AG04450 (cell line): ENCODE measurements around the gene CLDN14. TPM values are rescaled to one million over a fixed set of nuclear protein-coding genes. Genes with fewer than 3 reads are reported as not detected.

Experiments used
- CTCF ChIA-PET: fragments of 300-600, 350-600 bp; formaldehyde crosslinking; extraction: SDS; loops from one replicate; lab custom pipeline; 2022; ENCODE audit warnings: antibody characterized with exemption, inconsistent platforms; lab: Charles Lee
- POLR2A ChIA-PET: fragments of 350-600 bp; formaldehyde crosslinking; extraction: SDS; loops from one replicate; lab custom pipeline; 2021; ENCODE audit warnings: antibody characterized with exemption, inconsistent platforms; lab: Yijun Ruan, JAX
- DNase-seq: peaks from one replicate; pipeline ENCODE4 v3.0.0-alpha.2; 2011; ENCODE audit warnings: low read depth, low spot score
- H3K27ac ChIP-seq: one replicate; pipeline ENCODE4 v1.5.1; 2012; ENCODE audit warnings: low read depth, low read length, control low read depth
- H3K27me3 ChIP-seq: one replicate; pipeline ENCODE4 v1.6.0; 2012; ENCODE audit warnings: low read length; ENCODE audit not compliant: control insufficient read depth, insufficient read depth
- H3K4me3 ChIP-seq: 2 replicates; pipeline ENCODE4 v1.5.1; 2011; ENCODE audit warnings: mild to moderate bottlenecking, low read depth, low read length, control low read depth
- H3K9me3 ChIP-seq: 2 replicates; pipeline ENCODE4 v1.5.1; 2012; ENCODE audit warnings: low read length; ENCODE audit not compliant: control insufficient read depth, insufficient read depth
- polyA plus RNA-seq: library from polyadenylated mRNA; depleted of rRNA; stranded (reverse); fragments of >200 nt; gene quantifications from 2 replicates; pipeline ENCODE4 v1.2.3, GENCODE V29; 2011
- TF ChIP-seq, protein P1 (sequence below): IDR thresholded peaks from 2 replicates; pipeline ENCODE4 v1.5.1; 2011; ENCODE audit warnings: low read depth, low read length, control low read depth, inconsistent platforms

The CLDN14 gene
- polyA plus RNA-seq, 1 experiment, result not detected

DNA sequence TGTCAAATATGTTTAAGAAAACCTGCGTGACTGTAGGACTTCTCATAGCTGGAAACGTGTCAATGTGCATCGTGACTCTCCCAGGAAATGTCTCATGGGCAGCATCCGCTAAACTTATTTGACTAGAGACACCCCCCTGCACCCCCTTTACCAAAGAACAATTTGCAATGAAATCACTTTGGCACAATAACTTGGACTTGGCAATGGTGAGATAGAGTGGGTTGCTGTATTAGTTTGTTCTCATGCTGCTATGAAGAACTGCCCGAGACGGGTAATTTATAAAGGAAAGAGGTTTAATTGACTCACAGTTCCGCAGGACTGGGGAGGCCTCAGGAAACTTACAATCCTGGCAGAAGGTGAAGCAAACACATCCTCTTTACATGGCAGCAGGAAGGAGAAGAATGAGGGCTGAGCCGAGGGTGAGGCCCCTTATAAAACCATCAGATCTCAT is 13.8 kb downstream of the CLDN14 start:
- POLR2A ChIA-PET, result no interaction called here
- H3K27me3 ChIP-seq, result no peaks in the 10 kb centered on the region
- H3K4me3 ChIP-seq, result no peak overlapping the region
- H3K9me3 ChIP-seq, result peaks cover 7% of the 10 kb centered on the region
- TF ChIP-seq, protein P1, sequence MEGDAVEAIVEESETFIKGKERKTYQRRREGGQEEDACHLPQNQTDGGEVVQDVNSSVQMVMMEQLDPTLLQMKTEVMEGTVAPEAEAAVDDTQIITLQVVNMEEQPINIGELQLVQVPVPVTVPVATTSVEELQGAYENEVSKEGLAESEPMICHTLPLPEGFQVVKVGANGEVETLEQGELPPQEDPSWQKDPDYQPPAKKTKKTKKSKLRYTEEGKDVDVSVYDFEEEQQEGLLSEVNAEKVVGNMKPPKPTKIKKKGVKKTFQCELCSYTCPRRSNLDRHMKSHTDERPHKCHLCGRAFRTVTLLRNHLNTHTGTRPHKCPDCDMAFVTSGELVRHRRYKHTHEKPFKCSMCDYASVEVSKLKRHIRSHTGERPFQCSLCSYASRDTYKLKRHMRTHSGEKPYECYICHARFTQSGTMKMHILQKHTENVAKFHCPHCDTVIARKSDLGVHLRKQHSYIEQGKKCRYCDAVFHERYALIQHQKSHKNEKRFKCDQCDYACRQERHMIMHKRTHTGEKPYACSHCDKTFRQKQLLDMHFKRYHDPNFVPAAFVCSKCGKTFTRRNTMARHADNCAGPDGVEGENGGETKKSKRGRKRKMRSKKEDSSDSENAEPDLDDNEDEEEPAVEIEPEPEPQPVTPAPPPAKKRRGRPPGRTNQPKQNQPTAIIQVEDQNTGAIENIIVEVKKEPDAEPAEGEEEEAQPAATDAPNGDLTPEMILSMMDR, result no peak
- CTCF ChIA-PET, result no interaction called here
- H3K27ac ChIP-seq, result no peak overlapping the region
- no peak for DNase-seq

DNA sequence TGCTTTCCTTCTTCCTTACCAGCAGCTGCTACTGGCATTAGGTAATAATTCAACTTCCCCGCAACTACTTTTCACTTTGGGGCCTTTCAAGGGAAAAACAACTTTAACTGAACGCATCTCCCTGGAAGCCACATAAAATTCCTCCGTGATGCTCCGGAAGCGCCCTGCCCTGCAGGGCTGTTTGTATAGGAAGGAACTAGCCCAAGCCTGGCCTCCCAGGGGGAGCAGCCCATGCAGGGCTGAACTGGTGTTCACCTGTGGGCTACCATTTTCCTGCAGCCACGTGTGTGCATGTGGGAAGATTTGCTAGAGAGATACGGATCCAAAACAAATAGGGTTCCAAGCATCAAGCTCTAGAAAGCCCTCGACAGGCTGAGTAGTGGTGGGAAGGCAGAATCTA is 14.4 kb downstream of the CLDN14 start:
- ChIA-PET CTCF (no interaction called here), POLR2A (no interaction called here)
- no peak overlapping the region for H3K27ac ChIP-seq

DNA sequence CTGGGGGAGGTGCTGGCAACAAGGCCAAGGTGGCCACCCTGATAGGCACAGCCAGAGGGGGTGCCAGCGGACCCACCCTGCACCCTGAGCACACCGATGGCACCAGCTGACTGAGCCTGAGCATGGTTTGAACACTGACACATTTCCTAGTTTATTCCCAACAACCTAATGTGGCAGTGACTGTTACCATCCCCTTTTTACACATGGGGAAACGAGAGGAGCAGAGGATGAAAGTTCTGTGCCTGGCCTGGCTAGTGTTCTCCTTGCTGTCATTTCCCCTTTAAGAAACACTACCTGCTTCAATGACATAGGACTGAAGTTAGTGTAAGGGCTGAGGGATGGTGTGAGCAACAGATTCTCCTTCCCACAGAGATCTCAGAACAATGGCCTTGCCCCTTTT is 15.3 kb downstream of the CLDN14 start:
- CTCF ChIA-PET, result no interaction called here
- Histone ChIP-seq H3K9me3 (no peaks in the 10 kb centered on the region), H3K27me3 (no peaks in the 10 kb centered on the region), H3K27ac (no peak overlapping the region), H3K4me3 (no peak overlapping the region)
- POLR2A ChIA-PET, result no interaction called here
- no peak for DNase-seq
- TF ChIP-seq, protein P1, result no peak

More for the DNA sequence above, 14.4 kb downstream of the CLDN14 start:
- no peak for DNase-seq
- Histone ChIP-seq H3K9me3 (peaks cover 3% of the 10 kb centered on the region; the same call in 1 of the 2 replicates), H3K27me3 (no peaks in the 10 kb centered on the region), H3K4me3 (no peak overlapping the region)
- TF ChIP-seq, protein P1, result no peak

DNA sequence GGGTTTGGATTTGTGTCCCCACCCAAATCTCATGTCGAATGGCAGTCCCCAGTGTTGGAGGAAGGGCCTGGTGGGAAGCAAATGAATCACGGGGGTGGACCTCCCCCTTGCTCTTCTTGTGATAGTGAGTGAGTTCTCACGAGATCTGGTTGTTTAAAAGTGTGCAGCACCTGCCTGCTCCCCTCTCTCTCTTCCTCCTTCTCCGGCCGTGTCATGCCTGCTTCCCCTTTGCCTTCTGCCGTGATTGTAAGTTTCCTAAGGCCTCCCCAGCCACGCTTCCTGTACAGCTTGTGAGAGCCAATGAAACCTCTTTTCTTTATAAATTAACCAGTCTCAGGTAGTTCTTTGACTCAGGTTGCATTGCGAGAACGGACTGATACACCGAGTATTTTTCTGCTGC is 15.9 kb downstream of the CLDN14 start:
- Histone ChIP-seq H3K27me3 (no peaks in the 10 kb centered on the region), H3K27ac (no peak overlapping the region), H3K9me3 (no peaks in the 10 kb centered on the region), H3K4me3 (no peak overlapping the region)
- TF ChIP-seq, protein P1, result no peak
- POLR2A ChIA-PET, result no interaction called here
- CTCF ChIA-PET, result no interaction called here
- no peak for DNase-seq

DNA sequence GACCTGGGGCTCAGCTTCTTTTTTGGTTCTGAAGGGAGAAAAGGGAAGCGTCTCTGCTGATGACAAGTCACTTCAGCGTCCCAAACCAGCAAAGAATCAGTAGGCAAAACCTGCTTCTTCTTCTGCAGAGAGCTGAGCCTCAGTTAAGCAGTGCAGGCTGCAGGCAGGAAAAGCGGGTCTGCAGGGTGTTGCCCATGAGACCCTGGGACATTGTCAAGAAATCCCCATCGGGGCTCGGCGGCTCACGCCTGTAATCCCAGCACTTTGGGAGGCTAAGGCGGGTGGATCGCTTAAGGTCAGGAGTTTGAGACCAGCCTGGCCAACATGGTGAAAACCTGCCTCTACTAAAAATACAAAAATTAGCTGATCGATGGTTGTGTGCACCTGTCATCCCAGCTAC is 16.7 kb downstream of the CLDN14 start:
- H3K27ac ChIP-seq, result no peak overlapping the region
- no peak overlapping the region for H3K4me3 ChIP-seq
- CTCF ChIA-PET, result no interaction called here
- TF ChIP-seq, protein P1, result no peak
- no peaks in the 10 kb centered on the region for H3K9me3 ChIP-seq
- POLR2A ChIA-PET, result no interaction called here
- H3K27me3 ChIP-seq, result no peaks in the 10 kb centered on the region
- DNase-seq, result no peak
